HG02571 (cell line): ENCODE results near the gene CHFR.
A peak's percentile ranks its signal among the peaks of the same experiment; 100 is the strongest.
"Not testable (repeated sequence)": the region's sequence is repeated elsewhere in the genome, so short reads cannot be mapped to it uniquely, and the experiment has no call there.

Source experiments
- ATAC-seq: cut with Tn5 transposase; IDR thresholded peaks from one replicate; pipeline ENCODE4 v1.9.1; 2021; ENCODE audit warnings: mild to moderate bottlenecking, moderate library complexity; ENCODE audit not compliant: unreplicated experiment

CHFR gene

DNA sequence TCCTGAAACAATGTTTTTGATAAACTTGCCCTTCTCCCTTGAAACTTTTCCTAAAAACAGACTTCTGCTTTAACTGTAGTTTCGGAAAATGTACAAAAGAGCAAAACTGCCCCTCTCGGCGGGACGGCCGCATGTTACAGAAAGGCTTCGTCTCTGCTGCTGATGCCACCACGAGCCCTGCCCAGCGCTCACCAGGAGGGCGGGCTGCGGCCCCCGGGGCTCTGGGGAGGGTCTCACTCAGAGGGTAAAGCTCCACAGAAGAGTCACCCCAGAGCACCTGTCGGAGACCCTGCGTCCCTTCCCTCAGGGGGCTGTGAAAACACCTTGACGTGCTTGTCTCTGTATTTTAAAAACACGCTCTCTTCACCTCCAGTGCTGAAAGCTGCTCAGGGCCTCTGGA, 46.3 kb downstream of the CHFR start:
- no peak for ATAC-seq

DNA sequence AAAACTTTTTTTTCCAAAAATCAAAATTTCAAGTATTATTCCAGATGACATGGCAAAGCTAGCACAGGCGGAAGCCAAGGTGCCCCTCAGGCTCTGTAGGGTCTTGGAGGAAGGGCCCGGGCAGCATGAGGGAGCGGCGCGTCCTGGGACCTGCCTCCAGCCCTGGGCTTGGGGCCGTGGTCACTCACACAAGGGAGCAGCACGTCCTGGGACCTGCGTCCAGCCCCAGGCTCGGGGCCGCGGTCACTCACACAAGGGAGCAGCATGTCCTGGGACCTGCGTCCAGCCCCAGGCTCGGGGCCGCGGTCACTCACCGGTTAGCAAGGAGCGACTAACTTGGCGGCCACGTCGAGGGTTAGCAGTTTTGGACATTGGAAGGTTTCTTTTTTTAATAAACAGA, 46.9 kb downstream of the CHFR start:
- no peak for ATAC-seq

DNA sequence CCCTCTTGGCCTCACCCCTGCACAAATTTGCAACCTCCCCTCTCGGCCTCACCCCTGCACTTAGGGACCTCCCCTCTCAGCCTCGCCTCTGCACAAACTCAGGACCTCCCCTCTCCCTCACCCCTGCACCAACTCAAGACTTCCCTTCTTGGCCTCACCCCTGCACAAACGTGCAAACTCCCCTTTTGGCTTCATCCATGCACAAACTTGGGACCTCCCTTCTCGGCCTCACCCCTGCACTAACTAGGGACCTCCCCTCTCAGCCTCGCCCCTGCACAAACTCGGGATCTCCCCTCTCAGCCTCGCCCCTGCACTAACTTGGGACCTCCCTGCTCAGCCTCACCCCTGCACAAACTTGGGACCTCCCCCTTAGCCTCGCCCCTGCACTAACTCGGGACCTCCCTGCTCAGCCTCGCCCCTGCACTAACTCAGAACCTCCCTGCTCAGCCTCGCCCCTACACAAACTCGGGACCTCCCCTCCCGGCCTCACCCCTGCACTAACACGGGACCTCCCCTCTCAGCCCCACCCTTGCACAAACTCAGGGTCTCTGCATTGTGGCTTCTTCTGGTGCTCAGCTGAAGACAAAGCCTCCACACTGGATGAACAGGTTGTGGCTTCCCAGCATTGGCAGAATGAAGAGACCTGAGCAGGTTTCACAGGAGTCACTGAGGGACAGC, 47.7 kb downstream of the CHFR start:
- ATAC-seq: no peak

DNA sequence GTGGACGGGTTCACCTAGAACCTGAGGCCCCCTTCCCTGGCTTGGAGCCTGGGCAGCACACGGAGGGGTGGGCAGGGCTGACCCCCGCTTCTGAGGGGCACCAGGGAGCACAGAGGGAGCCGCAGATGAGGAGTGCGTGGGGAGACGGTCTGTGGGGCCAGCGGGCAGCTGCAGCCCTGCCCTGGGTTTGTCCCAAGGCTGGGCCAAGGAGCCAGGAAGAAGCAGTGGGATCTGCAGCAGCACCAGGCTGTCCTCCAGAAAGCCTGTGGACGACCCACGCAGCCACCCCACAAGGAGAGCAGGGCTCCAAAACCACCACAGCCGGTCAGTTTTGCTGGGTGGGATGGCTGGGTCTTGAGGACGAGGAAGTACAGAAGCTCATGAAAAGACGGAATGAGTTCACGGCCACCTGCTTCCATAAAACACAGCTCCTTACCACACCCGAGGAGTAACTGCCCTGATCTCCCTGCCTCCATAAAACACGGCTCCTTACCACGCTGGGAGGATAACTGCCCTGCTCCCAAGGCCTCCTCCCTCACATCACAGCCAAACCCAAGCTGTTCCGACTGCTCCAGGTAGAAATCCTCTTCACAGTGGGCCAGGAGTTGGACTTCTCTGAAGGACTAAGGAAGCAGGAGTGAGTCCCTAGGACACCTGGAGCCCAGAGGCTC, 48.9 kb downstream of the CHFR start:
- ATAC-seq: no peak

DNA sequence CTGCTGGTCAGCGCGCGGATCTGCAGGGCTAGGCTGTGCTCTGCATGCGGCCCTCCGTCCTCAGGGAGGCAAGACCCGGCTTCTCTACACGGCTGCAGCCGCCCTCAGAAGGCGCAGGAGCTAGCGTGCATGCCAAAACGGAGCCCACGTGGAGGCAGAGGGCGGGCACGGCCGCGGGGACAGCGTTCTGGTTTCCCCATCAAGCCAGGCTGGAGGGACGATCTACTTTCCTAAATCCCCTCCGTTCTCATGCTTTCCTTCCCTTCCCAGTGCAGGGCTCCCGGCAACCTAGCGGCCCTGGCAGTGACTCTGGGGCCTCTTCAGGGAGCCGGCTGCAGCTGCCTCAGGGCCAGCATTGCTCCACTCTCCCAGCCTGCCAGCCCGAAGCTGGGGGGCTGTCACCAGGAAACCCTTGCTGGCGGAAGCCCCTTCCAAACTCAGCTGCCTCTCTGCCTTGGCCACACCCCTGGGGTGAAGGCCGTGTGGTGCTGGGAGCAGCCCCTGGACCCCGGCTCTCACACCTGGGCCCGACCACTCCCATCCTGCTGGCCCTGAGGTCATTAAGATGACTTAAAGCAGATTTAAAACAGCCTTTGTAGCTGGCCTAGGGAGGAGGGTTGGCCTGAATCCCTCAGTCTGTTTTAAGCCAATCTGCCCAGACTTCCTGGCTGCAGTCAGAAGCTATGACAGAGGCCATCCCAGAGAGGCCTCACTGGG, 49.6 kb downstream of the CHFR start:
- no peak for ATAC-seq

DNA sequence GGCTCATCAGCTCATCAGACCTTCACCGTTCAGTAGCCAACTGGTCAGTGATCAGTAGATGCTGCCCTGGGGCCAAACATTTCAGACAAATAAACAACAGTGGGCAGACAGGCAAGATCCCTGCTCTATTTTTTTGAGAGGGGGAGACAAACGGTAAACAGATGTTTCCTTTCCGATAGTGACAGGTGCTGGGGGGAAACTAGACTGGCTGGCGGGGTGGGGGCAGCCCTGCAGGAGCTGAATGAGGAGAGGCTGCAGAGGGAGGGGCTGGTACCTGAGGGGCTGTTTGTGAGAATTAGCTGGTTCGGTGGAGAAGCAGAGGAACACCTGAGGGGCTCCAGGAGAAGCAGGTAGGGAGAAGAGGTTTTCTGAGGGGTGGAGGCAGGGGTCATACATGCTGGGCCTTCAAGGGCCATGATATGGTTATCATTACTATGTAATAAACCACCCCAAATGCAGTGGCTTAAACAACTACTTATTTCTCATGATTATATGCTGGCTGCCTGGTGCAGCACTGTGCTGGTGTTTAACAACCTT, 50.5 kb downstream of the CHFR start:
- no peak for ATAC-seq

DNA sequence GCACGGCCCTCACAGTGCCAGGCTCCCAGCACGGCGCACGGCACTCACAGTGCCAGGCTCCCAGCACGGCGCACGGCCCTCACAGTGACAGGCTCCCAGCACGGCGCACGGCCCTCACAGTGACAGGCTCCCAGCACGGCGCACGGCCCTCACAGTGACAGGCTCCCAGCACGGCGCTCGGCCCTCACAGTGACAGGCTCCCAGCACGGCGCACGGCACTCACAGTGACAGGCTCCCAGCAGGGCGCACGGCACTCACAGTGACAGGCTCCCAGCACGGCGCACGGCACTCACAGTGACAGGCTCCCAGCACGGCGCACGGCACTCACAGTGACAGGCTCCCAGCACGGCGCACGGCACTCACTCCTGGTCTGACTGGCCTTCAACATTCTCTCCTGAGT, 51.2 kb downstream of the CHFR start:
- ATAC-seq: not testable (repeated sequence)

DNA sequence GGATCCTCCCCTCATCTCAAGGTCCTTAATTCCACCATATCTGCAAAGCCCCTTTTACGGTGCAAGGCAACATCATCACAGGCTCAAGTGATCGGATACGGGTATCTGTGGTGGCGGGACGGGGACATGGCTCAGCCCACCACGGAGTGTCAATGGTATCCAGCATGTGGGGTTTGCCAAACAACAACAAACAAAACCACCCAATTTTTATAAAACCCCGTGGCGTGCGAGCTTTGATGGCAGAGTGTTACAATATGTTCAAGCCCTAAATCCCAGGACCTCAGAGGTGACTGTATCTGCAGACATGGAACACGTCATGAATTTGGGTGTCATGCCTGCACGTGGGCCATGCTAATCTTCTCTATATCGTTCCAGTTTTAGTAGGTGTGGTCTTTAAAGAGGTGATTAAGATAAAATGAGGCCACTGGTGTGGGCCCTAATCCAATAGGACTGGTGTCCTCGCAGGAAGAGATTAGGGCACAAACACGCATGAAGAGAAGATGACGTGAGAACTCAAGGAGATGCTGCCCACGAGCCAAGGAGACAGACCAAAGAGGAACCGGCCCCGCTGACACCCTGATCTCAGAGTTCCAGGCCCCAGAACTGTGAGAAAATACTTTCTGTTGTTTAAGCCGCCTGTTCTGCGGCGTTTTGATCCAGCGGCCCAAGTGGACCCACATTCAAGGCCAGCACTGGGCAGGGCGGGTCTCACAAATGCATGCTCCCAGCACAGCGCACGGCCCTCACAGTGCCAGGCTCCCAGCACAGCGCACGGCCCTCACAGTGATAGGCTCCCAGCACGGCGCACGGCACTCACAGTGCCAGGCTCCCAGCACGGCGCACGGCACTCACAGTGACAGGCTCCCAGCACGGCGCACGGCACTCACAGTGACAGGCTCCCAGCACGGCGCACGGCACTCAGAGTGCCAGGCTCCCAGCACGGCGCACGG, 52.1 kb downstream of the CHFR start:
- ATAC-seq: no peak

DNA sequence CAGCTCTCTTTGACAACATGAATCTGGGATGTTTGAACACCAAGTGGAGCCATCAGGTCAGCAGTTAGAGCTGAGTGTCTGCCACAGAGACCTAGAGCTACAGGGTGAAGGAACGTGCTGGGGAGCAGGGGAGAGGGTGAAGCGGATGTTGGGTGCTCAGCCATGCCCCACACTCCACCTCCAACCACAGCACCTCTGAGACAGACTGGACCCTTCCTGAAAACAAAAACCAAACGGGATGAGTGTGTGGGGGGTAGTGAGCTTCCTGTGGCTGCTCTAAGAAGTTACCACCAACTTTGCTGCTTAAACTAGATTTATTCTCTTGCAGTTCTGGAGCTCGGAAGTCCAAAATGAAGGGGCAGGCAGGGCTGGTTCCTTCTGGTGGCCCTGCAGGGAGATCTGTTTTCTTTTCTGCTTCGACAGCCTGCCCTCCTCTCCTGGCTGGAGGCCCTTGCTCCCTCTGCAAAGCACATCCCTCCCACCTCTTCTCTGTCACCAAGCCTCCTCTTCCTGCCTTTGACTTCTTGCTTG, 53.2 kb downstream of the CHFR start:
- no peak for ATAC-seq

DNA sequence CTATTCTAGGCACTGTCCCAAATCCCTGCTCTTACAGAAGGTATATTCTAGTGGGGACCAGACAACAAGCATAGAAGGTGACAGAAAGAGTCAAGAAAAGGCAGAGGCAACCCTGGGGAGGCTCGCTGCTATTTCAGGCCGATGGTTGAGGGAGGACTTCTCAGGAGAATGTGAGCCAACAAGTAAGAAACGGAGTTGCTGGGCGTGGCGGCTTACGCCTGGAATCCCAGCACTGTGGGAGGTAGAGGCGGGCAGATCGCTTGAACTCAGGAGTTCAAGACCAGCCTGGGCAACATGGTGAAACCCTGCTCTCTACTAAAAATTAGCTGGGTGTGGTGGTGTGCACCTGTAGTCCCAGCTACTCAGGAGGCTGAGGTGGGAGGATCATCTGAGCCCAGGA, 54.1 kb downstream of the CHFR start:
- ATAC-seq: no peak

DNA sequence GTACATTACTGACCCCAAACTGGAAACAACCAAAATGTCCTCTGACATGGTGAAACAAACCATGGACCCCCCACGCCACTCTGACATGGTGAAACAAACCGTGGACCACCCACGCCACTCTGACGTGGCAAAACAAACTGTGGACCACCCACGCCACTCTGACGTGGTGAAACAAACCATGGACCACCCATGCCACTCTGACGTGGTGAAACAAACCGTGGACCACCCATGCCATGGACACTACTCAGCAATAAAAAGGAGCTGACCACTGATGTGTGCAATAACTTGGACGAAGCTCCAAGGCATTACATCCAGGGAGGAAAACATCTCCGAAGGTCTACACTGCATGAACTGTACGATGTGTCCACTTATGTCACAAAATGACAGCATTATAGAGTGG, 55.6 kb downstream of the CHFR start:
- no peak for ATAC-seq

DNA sequence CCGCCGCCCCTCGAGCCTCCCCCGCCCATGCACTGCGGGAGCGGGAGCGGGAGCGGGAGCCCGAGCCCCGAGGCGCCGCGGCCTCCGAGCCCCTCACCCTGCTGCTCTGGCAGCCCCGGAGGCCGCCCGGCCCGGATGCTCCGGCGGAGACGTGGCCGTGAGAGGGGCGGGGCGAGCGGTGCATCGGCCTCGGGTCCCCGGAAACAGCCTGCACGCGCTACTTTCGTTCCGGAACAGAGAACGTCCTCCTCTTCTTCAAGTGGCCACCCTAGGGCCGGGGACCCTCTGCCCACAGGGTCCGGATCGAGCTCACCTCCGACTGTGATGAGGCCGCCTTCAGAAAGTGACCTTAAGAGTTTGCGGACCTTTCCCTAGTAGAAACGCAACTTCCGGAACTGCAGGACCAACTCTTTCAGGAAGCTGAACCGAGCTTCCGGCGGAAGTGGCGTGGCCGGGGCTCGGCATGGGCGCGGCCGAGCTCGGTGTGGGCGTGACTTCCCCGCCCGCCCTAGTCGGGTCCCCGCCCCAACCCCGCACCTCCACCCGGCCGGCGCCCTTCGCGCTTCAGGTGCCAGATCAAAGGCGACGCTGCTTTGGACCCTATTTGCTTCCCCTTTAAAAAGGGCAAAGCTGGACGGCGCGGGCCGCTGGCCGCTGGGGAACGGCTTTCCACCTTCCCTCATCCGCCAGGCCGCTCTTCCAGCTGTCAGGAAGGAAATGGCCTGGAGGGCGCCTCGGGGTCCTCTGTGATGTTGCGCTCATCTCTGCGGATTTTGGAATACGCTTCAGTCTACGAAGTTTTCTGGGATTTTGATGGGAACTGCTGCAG, 58.5 kb downstream of the CHFR start, which contains the start of gene GOLGA3:
Gene GOLGA3 (minus strand): TSS at position 164 of the 829 bp plus-strand sequence. CDS start 6,741 bp downstream, outside the sequence.
- ATAC-seq: peak; percentile 72

DNA sequence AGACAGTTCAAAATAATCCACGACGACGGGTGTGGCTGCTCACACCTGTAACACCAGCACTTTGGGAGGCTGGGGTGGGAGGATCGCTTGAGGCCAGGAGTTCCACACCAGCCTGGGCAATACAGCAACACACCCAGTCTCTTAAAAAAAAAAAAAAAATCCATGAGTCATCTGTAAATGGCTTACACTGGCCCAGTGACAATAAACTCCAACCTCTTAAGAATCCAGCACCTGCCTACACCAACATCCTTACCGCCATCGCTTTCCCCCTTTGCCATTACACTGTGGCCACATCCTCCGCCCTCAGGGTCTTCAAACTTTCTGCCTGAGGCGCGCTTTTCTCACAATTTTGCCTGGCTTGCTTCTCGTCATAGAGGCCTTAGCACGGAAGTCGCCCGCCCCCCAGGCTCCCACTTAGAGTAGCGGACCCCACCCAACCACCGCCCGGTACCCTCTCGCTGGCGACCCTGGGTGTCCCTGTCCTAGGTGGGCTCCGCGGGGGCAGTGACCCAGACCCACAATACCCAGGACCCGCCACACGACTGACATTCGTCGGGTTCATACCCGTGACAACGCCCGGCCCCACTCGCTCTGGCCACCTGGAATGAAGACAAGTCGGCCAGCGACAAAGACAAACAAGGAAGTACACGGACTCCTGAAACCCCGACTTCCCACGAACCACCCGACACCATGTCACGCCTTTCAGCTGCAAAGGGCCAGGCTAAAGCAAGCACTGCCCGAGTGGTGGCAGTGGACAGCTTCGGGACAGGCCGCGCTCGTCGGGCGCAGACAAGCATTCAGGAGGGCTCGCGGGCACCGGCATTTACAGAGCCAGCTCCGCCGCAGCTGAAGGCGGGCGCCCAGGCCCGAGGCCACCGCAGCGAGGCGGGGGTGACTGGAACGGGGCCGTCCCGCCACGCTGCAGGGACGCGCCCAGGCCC, 59.4 kb downstream of the CHFR start:
- ATAC-seq: peak; percentile 23

DNA sequence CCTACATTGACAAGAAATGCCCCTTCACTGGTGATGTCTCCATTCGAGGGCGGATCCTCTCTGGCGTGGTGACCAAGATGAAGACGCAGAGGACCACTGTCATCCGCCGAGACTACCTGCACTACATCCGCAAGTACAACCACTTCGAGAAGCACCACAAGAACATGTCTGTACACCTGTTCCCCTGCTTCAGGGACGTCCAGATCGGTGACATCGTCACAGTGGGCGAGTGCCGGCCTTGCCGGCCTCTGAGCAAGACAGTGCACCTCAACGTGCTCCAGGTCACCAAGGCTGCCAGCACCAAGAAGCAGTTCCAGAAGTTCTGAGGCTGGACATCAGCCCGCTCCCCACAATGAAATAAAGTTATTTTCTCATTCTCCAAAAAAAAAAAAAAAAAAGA, 61.5 kb downstream of the CHFR start:
- ATAC-seq: no peak

DNA sequence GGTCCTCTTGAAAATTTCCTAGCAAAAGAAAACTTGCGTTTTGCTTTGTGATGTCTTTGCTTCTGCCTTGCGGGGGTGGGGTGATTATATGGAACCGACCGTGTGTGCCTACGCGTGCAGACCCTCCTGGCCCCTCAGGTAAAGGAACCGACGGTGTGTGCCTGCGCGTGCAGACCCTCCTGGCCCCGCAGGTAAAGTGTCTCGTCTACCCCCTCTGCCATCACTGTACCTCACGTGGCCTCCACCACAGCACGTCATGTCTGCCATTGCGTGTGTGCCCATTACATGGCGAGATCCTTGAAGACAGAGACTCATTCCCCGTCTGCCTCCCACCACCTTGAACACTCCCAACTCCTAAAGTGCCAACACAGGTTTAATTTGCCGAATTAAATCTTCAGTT, 62.3 kb downstream of the CHFR start:
- no peak for ATAC-seq

DNA sequence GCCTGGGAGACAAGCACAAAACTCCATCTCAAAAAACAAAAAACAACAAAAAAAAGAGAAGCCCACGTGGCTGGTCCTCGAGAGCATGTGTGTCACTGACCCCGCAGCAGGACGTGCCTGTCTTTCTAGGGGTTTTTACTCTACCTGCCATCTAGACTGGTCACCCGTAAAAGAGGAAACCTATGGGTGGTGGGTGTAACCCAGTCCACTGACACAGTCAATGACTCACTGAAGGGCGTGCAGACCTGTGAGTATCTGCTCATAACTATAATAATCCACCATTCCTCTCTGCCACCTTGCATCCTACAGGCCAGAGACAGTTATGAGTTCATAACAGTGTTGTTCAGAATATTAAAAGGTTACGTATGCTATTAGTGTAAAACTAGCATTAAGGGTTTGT, 63.4 kb downstream of the CHFR start:
- ATAC-seq: no peak

DNA sequence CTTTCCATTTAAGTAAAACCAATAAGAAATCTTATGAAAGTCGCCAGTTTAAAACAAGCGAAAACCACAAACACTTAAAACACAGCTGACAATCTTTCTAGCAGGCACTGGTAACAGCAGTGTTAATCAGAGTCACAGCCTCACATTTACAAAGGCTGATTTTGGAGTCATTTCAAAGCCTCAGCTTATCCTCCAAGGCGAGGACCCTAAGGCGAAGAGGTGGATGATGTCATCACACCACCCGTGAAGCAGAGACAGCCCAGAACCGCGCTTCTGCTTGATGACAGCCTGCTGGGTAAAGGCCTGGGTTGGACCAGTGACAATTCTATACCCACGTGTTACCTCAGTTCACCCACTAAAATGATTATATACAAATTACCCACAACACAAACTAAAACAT, 68.8 kb downstream of the CHFR start:
- ATAC-seq: no peak

DNA sequence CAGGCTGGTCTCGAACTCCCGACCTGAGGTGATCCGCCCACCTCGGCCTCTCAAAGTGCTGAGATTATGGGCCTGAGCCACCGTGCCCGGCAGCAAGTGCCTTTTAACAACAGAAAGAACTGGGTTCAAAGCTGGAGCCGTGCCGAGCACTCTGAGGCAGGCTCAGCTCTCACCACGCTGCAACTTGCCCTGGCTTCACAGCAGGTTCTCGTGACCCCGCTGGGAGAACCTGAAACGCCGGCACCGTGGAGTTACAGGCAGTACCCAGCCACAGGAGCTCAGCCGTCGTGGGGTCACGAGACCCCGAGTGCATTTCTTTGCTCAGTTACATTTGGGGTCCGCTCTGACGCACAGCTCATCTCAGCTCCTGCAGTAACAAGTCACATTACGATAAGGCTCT, 73.2 kb downstream of the CHFR start:
- no peak for ATAC-seq
